ENCODE measurements around the gene MLLT3. TPM values are rescaled to one million over a fixed set of nuclear protein-coding genes. Genes with fewer than 3 reads are reported as not detected.

Gene MLLT3
- total RNA-seq, 1 experiment from 2014 or later = 24.4 TPM

DNA sequence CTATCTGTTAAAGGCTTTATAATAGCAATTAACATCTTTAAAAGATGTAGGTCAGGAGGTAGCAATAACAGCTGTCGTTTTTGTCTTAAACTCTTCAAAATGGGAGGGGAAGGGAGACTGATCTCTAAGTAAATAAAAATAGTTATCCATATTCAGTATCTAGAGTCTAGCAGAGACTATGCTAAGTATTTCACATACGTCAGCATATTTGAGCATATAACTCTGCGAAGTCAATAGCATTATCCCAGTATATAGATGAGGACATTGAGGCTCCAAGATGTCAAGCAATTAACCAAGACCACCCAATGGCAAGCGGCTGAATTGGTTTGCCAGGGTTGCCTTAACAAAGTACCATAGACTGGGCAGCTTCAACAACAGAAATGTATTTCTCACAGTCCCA lies 316.8 kb downstream of the MLLT3 start:
- Mint-ChIP-seq H3K27me3 (ENCODE audit: insufficient read depth, unreplicated experiment) (no peaks in the 10 kb centered on the region), H3K36me3 (ENCODE audit: insufficient read depth, unreplicated experiment) (no peaks in the 10 kb centered on the region), H3K27ac (ENCODE audit: unreplicated experiment) (no peak overlapping the region), H3K4me3 (ENCODE audit: unreplicated experiment) (no peak overlapping the region), H3K9me3 (ENCODE audit: unreplicated experiment) (no peaks in the 10 kb centered on the region), H3K4me1 (ENCODE audit: low read depth, unreplicated experiment) (no peaks in the 10 kb centered on the region)
- intact Hi-C loops (cut with micrococcal nuclease; ENCODE audit: unreplicated experiment) = no loop called here
- H3K36me3 ChIP-seq (ENCODE audit: control insufficient read depth, insufficient read depth, low read length) = no peaks in the 10 kb centered on the region
- H3K4me3 ChIP-seq (ENCODE audit: low read depth, low read length) = no peak overlapping the region
- no TSS peak for BruUV-seq (replicated peaks)
- ChIA-PET POLR2A (no interaction called here), CTCF (no interaction called here)
- no peaks in the 10 kb centered on the region for H3K27me3 ChIP-seq (replicated peaks; ENCODE audit: control insufficient read depth, insufficient read depth, low read length)
- TF ChIP-seq, protein P1, sequence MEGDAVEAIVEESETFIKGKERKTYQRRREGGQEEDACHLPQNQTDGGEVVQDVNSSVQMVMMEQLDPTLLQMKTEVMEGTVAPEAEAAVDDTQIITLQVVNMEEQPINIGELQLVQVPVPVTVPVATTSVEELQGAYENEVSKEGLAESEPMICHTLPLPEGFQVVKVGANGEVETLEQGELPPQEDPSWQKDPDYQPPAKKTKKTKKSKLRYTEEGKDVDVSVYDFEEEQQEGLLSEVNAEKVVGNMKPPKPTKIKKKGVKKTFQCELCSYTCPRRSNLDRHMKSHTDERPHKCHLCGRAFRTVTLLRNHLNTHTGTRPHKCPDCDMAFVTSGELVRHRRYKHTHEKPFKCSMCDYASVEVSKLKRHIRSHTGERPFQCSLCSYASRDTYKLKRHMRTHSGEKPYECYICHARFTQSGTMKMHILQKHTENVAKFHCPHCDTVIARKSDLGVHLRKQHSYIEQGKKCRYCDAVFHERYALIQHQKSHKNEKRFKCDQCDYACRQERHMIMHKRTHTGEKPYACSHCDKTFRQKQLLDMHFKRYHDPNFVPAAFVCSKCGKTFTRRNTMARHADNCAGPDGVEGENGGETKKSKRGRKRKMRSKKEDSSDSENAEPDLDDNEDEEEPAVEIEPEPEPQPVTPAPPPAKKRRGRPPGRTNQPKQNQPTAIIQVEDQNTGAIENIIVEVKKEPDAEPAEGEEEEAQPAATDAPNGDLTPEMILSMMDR (IDR thresholded peaks at IDR 0.05; ENCODE audit: insufficient read depth in 1 of 2, low read depth in 1 of 2, low read length in 1 of 2, severe bottlenecking in 1 of 2, unreplicated experiment in 1 of 2) = no peak
- no peaks in the 10 kb centered on the region for H3K9me3 ChIP-seq
- H3K4me1 ChIP-seq = no peaks in the 10 kb centered on the region
- DNase-seq = no peak

DNA sequence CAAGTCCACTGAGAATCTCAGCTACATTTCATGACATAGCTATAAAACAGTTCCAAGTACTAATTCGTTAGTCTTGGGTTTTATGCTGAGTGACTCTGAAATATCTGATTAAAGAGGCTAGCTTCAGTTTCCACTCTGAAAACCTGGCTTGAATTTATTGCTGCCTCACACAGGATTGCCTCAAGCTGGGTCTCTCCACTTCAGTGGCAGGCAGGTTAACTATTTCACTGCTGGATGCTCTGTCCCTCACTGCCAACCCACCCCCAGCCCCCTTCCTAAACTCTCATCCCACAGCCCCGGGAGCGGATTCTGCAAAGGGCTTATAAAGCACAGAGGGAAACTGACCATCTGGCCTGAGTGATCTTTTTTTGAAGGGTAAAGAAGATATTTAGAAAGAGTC lies 318.3 kb downstream of the MLLT3 start:
- ChIA-PET CTCF (no interaction called here), POLR2A (no interaction called here)
- Histone ChIP-seq H3K36me3 (ENCODE audit: control insufficient read depth, insufficient read depth, low read length) (no peaks in the 10 kb centered on the region), H3K4me3 (ENCODE audit: low read depth, low read length) (no peak overlapping the region), H3K9me3 (no peaks in the 10 kb centered on the region), H3K27me3 (replicated peaks; ENCODE audit: control insufficient read depth, insufficient read depth, low read length) (no peaks in the 10 kb centered on the region), H3K4me1 (no peaks in the 10 kb centered on the region)
- Mint-ChIP-seq H3K4me1 (ENCODE audit: low read depth, unreplicated experiment) (no peaks in the 10 kb centered on the region), H3K9me3 (ENCODE audit: unreplicated experiment) (no peaks in the 10 kb centered on the region), H3K4me3 (ENCODE audit: unreplicated experiment) (no peak overlapping the region), H3K27ac (ENCODE audit: unreplicated experiment) (no peak overlapping the region), H3K36me3 (ENCODE audit: insufficient read depth, unreplicated experiment) (no peaks in the 10 kb centered on the region), H3K27me3 (ENCODE audit: insufficient read depth, unreplicated experiment) (no peaks in the 10 kb centered on the region)
- BruUV-seq (replicated peaks) = no TSS peak
- intact Hi-C loops (cut with micrococcal nuclease; ENCODE audit: unreplicated experiment) = no loop called here
- TF ChIP-seq, protein P1 (IDR thresholded peaks at IDR 0.05; ENCODE audit: insufficient read depth in 1 of 2, low read depth in 1 of 2, low read length in 1 of 2, severe bottlenecking in 1 of 2, unreplicated experiment in 1 of 2) = no peak
- no peak for DNase-seq

DNA sequence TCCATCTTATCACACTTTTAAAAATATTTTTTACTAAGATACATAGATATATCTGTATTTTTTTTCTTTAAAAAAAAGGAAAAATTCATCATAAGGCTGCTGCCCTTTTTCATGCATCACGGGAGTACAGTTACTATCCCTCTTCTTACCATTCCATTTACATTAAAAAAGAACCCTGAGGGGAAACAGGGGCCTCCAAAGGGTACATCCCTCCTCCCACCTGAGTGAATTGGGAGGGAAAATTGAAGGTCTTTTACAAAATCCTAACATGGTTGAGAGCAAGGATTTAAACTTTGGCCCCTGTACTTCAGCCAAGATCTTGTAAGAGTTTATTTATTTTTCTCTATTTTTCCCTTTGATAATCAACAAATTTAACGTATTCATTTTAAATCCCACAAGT lies 319.2 kb downstream of the MLLT3 start:
- H3K27ac Mint-ChIP-seq (ENCODE audit: unreplicated experiment) = no peak overlapping the region
- CTCF ChIA-PET = no interaction called here

More for the DNA sequence above, 319.2 kb downstream of the MLLT3 start:
- no peaks in the 10 kb centered on the region for H3K36me3 Mint-ChIP-seq (ENCODE audit: insufficient read depth, unreplicated experiment)
- H3K4me3 Mint-ChIP-seq (ENCODE audit: unreplicated experiment) = no peak overlapping the region
- Histone ChIP-seq H3K27me3 (replicated peaks; ENCODE audit: control insufficient read depth, insufficient read depth, low read length) (no peaks in the 10 kb centered on the region), H3K4me3 (ENCODE audit: low read depth, low read length) (no peak overlapping the region), H3K36me3 (ENCODE audit: control insufficient read depth, insufficient read depth, low read length) (no peaks in the 10 kb centered on the region), H3K9me3 (no peaks in the 10 kb centered on the region), H3K4me1 (no peaks in the 10 kb centered on the region)
- H3K27me3 Mint-ChIP-seq (ENCODE audit: insufficient read depth, unreplicated experiment) = no peaks in the 10 kb centered on the region
- no peak for DNase-seq
- H3K9me3 Mint-ChIP-seq (ENCODE audit: unreplicated experiment) = no peaks in the 10 kb centered on the region
- H3K4me1 Mint-ChIP-seq (ENCODE audit: low read depth, unreplicated experiment) = no peaks in the 10 kb centered on the region
- BruUV-seq (replicated peaks) = no TSS peak
- TF ChIP-seq, protein P1 (IDR thresholded peaks at IDR 0.05; ENCODE audit: insufficient read depth in 1 of 2, low read depth in 1 of 2, low read length in 1 of 2, severe bottlenecking in 1 of 2, unreplicated experiment in 1 of 2) = no peak
- intact Hi-C loops (cut with micrococcal nuclease; ENCODE audit: unreplicated experiment) = no loop called here
- POLR2A ChIA-PET = no interaction called here

All from Caco-2 (cell line).